NCI-H2171 (cell line): ENCODE data around the gene UNC13A.

Source experiments
- DNase-seq: peaks from one replicate; lab custom pipeline; 2025; lab: John Stamatoyannopoulos, UW

The UNC13A gene

GRCh38 chr19:17706750-17707181 is 18.6 kb upstream of the UNC13A start:
- no peak for DNase-seq

- DNase-seq: no peak
Observed at GRCh38 chr19:17703824-17704463, 15.8 kb upstream of the UNC13A start.

- no peak for DNase-seq
Observed at GRCh38 chr19:17695198-17695597, 7.0 kb upstream of the UNC13A start.

- DNase-seq: no peak
Observed at GRCh38 chr19:17692566-17692965, 4.4 kb upstream of the UNC13A start.

GRCh38 chr19:17688853-17689595 is 870 bp upstream of the UNC13A start:
- no peak for DNase-seq

- peak; percentile 14 for DNase-seq
Observed at GRCh38 chr19:17687141-17687856, 855 bp downstream of the UNC13A start.

GRCh38 chr19:17686592-17687024 is 1.5 kb downstream of the UNC13A start:
- DNase-seq: no peak

GRCh38 chr19:17686023-17686521 is 2.1 kb downstream of the UNC13A start:
- no peak for DNase-seq

- DNase-seq: no peak
Observed at GRCh38 chr19:17685451-17686022, 2.6 kb downstream of the UNC13A start.

- no peak for DNase-seq
Observed at GRCh38 chr19:17684256-17684655, 3.9 kb downstream of the UNC13A start.

GRCh38 chr19:17683078-17683477 is 5.1 kb downstream of the UNC13A start:
- DNase-seq: no peak

- DNase-seq: no peak
Observed at GRCh38 chr19:17682273-17682672, 5.9 kb downstream of the UNC13A start.

GRCh38 chr19:17681505-17682125 is 6.5 kb downstream of the UNC13A start:
- no peak for DNase-seq

GRCh38 chr19:17680230-17680722 is 7.9 kb downstream of the UNC13A start:
- no peak for DNase-seq

- no peak for DNase-seq
Observed at GRCh38 chr19:17679526-17680229, 8.5 kb downstream of the UNC13A start.

- DNase-seq: no peak
Observed at GRCh38 chr19:17678836-17679235, 9.3 kb downstream of the UNC13A start.

GRCh38 chr19:17677002-17677401 is 11.2 kb downstream of the UNC13A start:
- DNase-seq: no peak

- no peak for DNase-seq
Observed at GRCh38 chr19:17676295-17676694, 11.9 kb downstream of the UNC13A start.

GRCh38 chr19:17673937-17674799 is 14.0 kb downstream of the UNC13A start:
- no peak for DNase-seq

GRCh38 chr19:17671906-17672305 is 16.2 kb downstream of the UNC13A start:
- no peak for DNase-seq
